Retinal pigment epithelial cell (primary cell): ENCODE measurements around the gene SENP1.
A peak's percentile ranks its signal among the peaks of the same experiment; 100 is the strongest.

Experiments used
- DNase-seq: peaks from one replicate; pipeline ENCODE4 v3.0.0-alpha.2; 2010; ENCODE audit warnings: low read depth
- H3K4me3 ChIP-seq: 2 replicates; pipeline ENCODE4 v1.5.1; 2011; ENCODE audit warnings: mild to moderate bottlenecking, low read length, control low read depth, moderate library complexity
- TF ChIP-seq, protein P1 (sequence below): conservative IDR thresholded peaks from 2 replicates; pipeline ENCODE4 v1.5.1; 2011; ENCODE audit warnings: low read depth, low read length, control low read depth, inconsistent platforms

Gene SENP1

DNA sequence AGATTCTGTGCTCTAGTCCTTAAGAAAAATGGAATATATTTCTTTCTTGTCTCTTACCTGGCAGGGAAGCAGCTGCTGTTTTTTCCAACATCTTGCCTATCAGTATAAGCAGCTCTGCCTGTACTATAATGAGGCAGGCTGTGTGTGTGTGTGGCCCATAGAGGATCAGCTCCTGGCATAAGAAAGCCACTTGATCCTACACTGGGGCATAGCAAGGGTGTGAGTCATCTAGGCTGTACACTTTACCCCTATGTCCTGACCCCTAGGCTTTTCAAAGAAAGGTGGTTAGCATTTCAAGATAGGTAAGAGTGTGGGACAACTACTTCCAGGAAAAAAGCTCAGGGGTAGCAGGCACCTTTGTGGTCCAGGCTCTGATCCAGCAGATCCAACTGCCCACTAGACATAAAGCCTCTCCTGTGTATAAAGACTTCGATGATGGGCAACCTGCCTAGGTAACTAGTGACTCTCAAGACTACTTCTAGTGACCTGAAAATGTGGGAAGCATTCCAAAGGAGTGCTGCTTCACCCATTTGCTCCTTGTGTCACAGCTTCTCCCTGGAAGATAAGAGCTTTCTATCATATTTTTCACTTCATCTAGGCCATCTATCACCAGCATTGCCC is 4.9 kb upstream of the SENP1 start:
- TF ChIP-seq, protein P1, sequence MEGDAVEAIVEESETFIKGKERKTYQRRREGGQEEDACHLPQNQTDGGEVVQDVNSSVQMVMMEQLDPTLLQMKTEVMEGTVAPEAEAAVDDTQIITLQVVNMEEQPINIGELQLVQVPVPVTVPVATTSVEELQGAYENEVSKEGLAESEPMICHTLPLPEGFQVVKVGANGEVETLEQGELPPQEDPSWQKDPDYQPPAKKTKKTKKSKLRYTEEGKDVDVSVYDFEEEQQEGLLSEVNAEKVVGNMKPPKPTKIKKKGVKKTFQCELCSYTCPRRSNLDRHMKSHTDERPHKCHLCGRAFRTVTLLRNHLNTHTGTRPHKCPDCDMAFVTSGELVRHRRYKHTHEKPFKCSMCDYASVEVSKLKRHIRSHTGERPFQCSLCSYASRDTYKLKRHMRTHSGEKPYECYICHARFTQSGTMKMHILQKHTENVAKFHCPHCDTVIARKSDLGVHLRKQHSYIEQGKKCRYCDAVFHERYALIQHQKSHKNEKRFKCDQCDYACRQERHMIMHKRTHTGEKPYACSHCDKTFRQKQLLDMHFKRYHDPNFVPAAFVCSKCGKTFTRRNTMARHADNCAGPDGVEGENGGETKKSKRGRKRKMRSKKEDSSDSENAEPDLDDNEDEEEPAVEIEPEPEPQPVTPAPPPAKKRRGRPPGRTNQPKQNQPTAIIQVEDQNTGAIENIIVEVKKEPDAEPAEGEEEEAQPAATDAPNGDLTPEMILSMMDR, result no peak
- DNase-seq, result no peak
- no peak overlapping the region for H3K4me3 ChIP-seq

DNA sequence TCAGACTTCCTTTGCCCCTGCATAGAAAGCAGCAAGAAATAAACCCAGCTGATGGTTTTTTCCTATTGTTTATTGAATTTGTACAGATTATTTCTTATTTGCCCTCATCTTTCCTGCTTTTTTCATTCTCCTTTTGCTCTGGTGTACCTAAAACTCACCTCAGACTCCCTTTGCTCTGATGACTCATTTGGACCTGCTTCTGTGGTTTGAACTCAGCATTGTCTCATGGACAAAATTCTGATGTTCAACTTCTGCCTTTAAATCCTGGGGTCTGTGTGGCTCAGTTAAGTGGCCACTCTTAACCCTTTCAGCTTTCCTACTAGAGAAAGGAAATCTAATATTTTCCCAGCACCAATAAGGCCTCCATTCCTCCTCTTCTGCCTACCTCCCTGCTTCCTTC is 3.5 kb upstream of the SENP1 start:
- no peak for DNase-seq
- no peak overlapping the region for H3K4me3 ChIP-seq
- TF ChIP-seq, protein P1, result no peak

DNA sequence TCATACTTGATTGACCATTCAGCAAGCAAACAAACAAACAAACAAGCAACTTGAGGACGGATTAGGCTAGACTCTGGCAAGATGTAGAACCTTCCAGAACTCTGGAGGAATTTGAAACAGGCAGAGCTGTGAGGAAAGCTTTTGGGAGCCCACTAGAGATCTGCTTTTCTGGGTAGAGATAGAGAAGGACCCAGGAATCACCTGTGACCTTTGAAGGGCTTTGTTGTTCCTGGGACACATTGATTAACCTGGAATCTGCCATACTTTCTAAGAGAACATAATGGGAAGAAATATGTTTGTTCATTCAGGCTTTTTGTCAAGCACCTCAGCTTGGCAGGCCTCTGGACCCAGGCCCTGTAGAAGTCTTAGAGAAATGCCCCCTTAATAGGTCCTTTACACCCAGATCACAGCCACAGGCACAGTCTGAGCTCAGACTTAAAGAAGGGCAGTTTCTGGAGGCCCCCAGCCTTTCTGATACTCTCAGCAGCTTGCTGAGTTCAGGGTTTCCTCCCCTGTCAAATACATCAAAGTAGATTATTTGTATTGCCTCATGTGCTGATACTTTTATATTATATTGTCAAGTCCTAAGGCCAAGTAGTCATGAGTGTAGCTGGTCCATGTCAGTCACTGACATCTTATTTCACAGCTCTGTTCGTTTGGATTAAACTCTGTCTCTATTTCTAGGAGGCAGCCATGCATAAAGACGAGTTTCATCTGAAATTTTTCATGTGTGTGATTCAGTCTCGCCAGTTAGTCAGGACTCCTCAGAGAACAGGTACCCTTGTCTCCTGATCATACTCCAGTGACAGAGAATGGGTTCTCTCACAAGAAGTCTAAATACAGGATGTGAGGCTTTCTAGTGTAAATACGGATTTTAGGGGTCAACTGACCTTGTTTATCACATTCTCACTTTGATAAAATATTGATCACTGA is 1.1 kb upstream of the SENP1 start:
- no peak for DNase-seq
- peak overlapping the region; percentile 89 for H3K4me3 ChIP-seq
- TF ChIP-seq, protein P1, result no peak

DNA sequence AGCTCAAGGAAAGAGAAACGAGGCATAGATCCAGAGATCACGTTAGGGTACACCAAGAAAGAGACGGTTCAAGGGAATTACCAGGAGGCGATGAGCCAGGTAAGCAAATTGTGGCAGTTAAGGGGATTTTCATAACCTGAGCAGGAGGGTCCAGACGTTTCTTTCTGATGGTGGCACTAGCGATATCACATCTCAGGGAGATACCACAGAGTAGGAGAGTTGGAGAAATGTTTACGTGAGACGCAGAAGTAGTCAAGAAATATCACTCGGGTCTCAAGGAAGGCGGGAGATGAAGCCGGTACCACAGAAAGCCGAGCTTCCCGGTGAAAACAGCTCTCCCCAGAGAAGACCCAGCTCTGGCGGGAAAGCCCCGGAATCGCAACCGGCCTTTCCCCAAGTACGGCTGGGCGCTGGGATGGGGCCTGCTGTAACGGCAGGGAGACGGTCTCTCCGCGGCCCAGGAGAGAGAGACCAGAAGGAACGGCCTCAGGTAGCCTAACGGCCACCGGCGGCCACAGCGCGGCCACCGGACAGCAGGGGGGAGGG is 485 bp downstream of the SENP1 start:
- peak overlapping the region; percentile 89 for H3K4me3 ChIP-seq
- TF ChIP-seq, protein P1, result no peak
- DNase-seq, result no peak

DNA sequence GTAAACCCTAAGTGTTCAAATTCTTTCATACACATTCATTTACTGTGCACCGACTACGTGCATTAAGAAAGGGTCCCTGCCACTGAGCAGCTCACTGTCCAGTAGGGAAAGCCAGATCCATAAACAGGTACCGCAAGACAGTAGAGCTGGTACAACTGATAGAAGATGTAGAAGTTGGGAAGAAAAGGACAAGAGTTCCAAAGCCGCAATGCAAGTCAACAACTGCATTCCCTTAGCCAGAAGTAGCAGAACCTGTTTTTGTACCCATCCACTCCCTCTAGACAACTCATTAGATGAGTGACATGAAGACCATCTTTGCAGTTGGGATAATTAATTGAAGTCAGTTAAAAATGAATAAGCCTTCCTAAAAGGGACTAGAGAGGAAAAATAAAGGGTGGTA is 1.3 kb downstream of the SENP1 start:
- DNase-seq, result no peak
- TF ChIP-seq, protein P1, result no peak
- H3K4me3 ChIP-seq, result peak overlapping the region; percentile 89

DNA sequence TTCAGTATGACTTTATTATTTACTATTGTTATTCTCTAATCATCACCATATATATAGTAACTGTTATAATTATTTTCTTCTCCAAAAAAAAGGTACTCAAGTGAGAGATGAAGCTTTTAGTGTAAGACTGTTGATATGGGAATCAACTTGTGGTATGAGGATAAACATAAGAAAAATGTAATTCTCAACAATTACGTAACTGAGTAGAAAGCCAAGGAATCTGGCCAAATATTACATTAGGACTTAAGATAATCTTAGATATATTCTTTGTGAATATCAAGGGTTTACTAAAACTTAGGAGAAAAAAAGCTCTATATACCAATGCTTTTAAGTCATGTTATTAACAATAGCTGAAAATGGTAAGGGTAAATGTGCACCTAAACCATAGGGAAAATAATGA is 13.3 kb downstream of the SENP1 start:
- no peak overlapping the region for H3K4me3 ChIP-seq
- DNase-seq, result no peak
- TF ChIP-seq, protein P1, result no peak
